Thyroid gland (tissue), 4 donors: Measurements from ENCODE around the gene MTMR8. TPM values are rescaled to one million over a fixed set of nuclear protein-coding genes. Genes with fewer than 3 reads are reported as not detected.

ENCODE experiments used
- DNase-seq, 2 donors: peaks; one replicate each; pipeline ENCODE4 v3.0.0-alpha.2; 2019
- H3K27ac ChIP-seq, 3 donors: fragments of 200-600 bp; sonication (generic); 1 replicate in 2 of 3; 2 replicates in 1 of 3; pipeline ENCODE4 v1.5.1; 2016 to 2019; ENCODE audit warnings: mild to moderate bottlenecking in 1 of 3, moderate library complexity in 1 of 3
- H3K27me3 ChIP-seq: fragments of 200-600 bp; sonication (generic); one replicate; pipeline ENCODE4 v1.5.1; 2019
- H3K36me3 ChIP-seq, 2 donors: fragments of 200-600 bp; sonication (generic); one replicate each; pipeline ENCODE4 v1.5.1; 2016 to 2019
- H3K4me1 ChIP-seq, 2 donors: fragments of 200-600 bp; sonication (generic); one replicate each; pipeline ENCODE4 v1.5.1; 2017 to 2019
- H3K4me3 ChIP-seq, 3 donors: fragments of 200-600 bp; sonication (generic); replicated peaks in 1 of 3; 1 replicate in 2 of 3; 2 replicates in 1 of 3; pipeline ENCODE4 v1.5.1; 2016; ENCODE audit warnings: mild to moderate bottlenecking in 1 of 3
- H3K9me3 ChIP-seq: fragments of 200-600 bp; sonication (generic); one replicate; pipeline ENCODE4 v1.5.1; 2017
- POLR2A ChIP-seq, 2 donors: fragments of 450-650 bp; IDR thresholded peaks; one replicate each; pipeline ENCODE4 v1.6.1; 2017; ENCODE audit warnings: antibody characterized with exemption in 2 of 2, mild to moderate bottlenecking in 2 of 2, moderate library complexity in 1 of 2
- WGBS, 2 donors: methylation state at CpG; one replicate each; pipeline ENCODE4 v1.1.5; 2017; 5-methylcytosine and 5-hydroxymethylcytosine counted together
- intact Hi-C: fragments of 100-400 bp; cut with DNase I; formaldehyde crosslinking; loops from one replicate; pipeline ENCODE4 v1.15.1; 2023
- total RNA-seq, 4 donors: library from RNA; depleted of rRNA; stranded (reverse); fragments of >200 nt; gene quantifications; one replicate each; pipeline ENCODE4 v1.2.3, GENCODE V29; 2016
- TF ChIP-seq, protein P1 (sequence below), 6 experiments: fragments of 200-600 bp in 3 of 6; fragments of 450-650 bp in 3 of 6; sonication (generic) in 3 of 6; IDR thresholded peaks; one replicate each; pipeline ENCODE4 v1.5.1; 2016 to 2019; ENCODE audit warnings: antibody characterized with exemption in 6 of 6, mild to moderate bottlenecking in 2 of 6, inconsistent platforms in 1 of 6, moderate library complexity in 1 of 6

MTMR8 gene
- total RNA-seq, 4 donors from 2014 or later, result 1.6 to 2.9 (median 2.1) TPM

DNA sequence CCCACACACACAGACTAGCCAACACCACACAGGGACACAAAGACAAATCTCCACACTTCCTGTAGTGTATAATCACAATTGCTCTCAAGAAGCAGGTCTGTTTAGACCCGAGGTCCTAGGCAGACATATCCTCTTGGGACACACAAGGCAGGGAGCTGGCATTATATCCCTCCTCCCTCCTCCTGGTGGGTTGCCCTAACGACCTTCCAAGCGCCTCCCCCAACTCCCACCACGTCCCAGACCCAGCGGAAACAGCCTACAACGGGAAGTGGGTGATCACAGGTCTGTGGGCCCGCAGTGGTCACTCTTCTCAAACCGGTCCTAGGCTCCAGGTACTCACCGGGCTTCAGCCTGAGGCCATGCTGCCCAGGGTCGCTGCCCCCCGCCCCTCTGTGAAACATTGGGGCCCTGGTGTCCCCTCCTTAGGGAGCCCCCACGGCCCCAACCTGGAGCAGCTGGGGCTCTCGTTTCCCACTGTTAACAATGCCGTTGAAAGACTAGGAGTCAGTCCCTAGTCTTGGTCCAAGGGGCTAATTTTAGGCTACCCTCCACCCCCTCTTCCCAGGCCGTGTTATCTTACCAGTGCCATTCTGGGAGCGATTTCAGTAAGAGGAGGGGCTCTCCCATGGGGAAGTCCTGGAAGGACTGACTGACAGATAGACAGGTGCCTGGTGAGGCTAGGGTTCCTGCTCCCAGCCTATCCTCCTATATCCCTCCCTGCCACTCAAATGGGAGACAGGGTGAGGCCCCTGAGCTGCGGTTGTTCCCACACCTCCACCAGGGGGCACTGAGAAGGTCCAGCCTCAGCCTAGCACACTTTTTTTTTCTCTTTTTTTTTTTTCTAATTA lies 164.9 kb downstream of the MTMR8 start, which contains the start of gene ASB12:
Gene ASB12, minus strand, starts transcription at position 485 of the 848 bp plus-strand sequence. CDS start 4,957 bp downstream, outside the sequence.
- H3K9me3 ChIP-seq, result no peaks in the 10 kb centered on the region
- DNase-seq, result no peak
- intact Hi-C loops, result no loop called here
- H3K27ac ChIP-seq, result no peak within 1 kb of the TSS
- no peaks in the 10 kb centered on the region for H3K36me3 ChIP-seq
- H3K4me1 ChIP-seq, result no peaks in the 10 kb centered on the region
- no peak within 1 kb of the TSS for H3K4me3 ChIP-seq
- no peaks in the 10 kb centered on the region for H3K27me3 ChIP-seq
- WGBS, 2 donors, result 79 to 83% methylated on average over 6 to 11 of the region's 17 CpGs
- no peak for TF ChIP-seq POLR2A (IDR thresholded peaks at IDR 0.05)
- TF ChIP-seq, protein P1, sequence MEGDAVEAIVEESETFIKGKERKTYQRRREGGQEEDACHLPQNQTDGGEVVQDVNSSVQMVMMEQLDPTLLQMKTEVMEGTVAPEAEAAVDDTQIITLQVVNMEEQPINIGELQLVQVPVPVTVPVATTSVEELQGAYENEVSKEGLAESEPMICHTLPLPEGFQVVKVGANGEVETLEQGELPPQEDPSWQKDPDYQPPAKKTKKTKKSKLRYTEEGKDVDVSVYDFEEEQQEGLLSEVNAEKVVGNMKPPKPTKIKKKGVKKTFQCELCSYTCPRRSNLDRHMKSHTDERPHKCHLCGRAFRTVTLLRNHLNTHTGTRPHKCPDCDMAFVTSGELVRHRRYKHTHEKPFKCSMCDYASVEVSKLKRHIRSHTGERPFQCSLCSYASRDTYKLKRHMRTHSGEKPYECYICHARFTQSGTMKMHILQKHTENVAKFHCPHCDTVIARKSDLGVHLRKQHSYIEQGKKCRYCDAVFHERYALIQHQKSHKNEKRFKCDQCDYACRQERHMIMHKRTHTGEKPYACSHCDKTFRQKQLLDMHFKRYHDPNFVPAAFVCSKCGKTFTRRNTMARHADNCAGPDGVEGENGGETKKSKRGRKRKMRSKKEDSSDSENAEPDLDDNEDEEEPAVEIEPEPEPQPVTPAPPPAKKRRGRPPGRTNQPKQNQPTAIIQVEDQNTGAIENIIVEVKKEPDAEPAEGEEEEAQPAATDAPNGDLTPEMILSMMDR (IDR thresholded peaks at IDR 0.05), result no peak

GRCh38 chrX:64229154-64229553 lies 166.1 kb downstream of the MTMR8 start:
- no peak overlapping the region for H3K27ac ChIP-seq
- H3K9me3 ChIP-seq, result no peaks in the 10 kb centered on the region
- no peak overlapping the region for H3K4me3 ChIP-seq
- 51 to 60% methylated on average over 3 of the region's 3 CpGs for WGBS, 2 donors
- TF ChIP-seq, protein P1 (IDR thresholded peaks at IDR 0.05), result no peak
- TF ChIP-seq POLR2A (IDR thresholded peaks at IDR 0.05), result no peak
- no peaks in the 10 kb centered on the region for H3K36me3 ChIP-seq
- no peaks in the 10 kb centered on the region for H3K4me1 ChIP-seq
- intact Hi-C loops, result no loop called here
- H3K27me3 ChIP-seq, result no peaks in the 10 kb centered on the region
- no peak for DNase-seq

Other genes with a start within 250 kb of the MTMR8 start
- gene AMER1, start 189.7 kb downstream of the MTMR8 start, total RNA-seq, result 1 to 10 TPM; 3.2 to 6.9 (median 4.3) TPM
- not detected for gene ASB12, start 164.8 kb downstream of the MTMR8 start, total RNA-seq